IPS-15b (cell line): ENCODE data around the gene DYNC1I1.

Experiments
- H3K27me3 ChIP-seq: one replicate; pipeline ENCODE4 v1.6.1; 2013; ENCODE audit warnings: low read length; ENCODE audit not compliant: control insufficient read depth, insufficient read depth
- H3K36me3 ChIP-seq: one replicate; pipeline ENCODE4 v1.6.1; 2013; ENCODE audit warnings: low read length; ENCODE audit not compliant: control insufficient read depth, insufficient read depth
- H3K4me1 ChIP-seq: one replicate; pipeline ENCODE4 v1.6.1; 2013; ENCODE audit warnings: mild to moderate bottlenecking, low read length; ENCODE audit not compliant: control insufficient read depth, insufficient read depth
- H3K4me3 ChIP-seq: one replicate; pipeline ENCODE4 v1.5.1; 2013; ENCODE audit warnings: low read depth, low read length
- H3K9ac ChIP-seq: one replicate; pipeline ENCODE4 v1.6.1; 2013; ENCODE audit warnings: low read depth, mild to moderate bottlenecking, low read length
- H3K9me3 ChIP-seq: one replicate; pipeline ENCODE4 v1.6.1; 2013; ENCODE audit warnings: mild to moderate bottlenecking, low read length; ENCODE audit not compliant: control insufficient read depth, insufficient read depth

Gene DYNC1I1

DNA sequence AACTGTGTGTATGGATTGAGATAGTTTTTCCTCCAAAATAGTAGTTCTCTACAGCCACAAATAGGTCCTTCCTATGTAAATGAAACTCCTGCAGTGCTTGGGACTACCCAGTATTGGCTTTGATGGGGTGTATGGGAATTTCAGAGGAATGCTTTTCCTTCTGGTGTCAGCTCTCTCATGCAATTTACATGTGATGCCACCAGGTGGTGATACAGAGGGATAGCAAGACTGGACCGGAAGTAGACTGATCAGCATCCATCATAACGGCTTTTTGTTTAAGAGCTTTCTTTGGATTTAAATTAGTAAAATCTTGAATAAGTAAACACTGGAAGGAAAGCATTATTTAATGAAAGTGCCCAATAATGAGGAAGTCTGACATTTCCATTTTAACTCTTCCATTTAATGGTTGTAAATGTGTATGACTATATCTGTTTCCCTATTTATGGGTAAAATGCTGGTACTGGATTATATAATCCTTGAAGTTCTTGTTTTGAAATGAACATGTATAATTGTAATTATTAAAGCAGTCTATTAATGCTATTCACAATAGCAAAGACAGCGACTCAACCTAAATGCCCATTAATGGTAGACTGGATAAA is 22.7 kb downstream of the DYNC1I1 start:
- Histone ChIP-seq H3K36me3 (no peaks in the 10 kb centered on the region), H3K27me3 (peaks cover 14% of the 10 kb centered on the region), H3K9ac (no peak overlapping the region), H3K9me3 (no peaks in the 10 kb centered on the region), H3K4me3 (no peak overlapping the region), H3K4me1 (no peaks in the 10 kb centered on the region)

DNA sequence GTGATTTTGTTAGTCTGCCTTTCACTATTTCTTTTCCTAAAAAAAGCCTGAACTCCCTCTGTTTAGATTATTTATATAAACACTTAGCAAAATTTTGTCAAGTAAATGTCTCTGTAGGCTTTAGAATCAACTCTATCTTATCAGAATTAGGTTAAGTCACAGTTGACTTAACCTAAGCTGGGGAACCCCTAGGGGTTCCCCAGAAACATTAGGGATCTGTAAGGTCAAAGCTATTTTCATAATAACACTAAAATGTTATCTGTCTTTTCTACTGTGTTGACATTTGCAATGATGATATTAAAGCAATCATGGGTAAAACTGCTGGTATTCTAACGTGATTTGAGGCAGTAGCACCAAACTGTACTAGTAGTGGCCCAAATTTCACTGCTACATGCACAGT is 24.3 kb downstream of the DYNC1I1 start:
- Histone ChIP-seq H3K36me3 (no peaks in the 10 kb centered on the region), H3K4me3 (no peak overlapping the region), H3K27me3 (peaks cover 14% of the 10 kb centered on the region), H3K4me1 (no peaks in the 10 kb centered on the region), H3K9me3 (no peaks in the 10 kb centered on the region), H3K9ac (no peak overlapping the region)

DNA sequence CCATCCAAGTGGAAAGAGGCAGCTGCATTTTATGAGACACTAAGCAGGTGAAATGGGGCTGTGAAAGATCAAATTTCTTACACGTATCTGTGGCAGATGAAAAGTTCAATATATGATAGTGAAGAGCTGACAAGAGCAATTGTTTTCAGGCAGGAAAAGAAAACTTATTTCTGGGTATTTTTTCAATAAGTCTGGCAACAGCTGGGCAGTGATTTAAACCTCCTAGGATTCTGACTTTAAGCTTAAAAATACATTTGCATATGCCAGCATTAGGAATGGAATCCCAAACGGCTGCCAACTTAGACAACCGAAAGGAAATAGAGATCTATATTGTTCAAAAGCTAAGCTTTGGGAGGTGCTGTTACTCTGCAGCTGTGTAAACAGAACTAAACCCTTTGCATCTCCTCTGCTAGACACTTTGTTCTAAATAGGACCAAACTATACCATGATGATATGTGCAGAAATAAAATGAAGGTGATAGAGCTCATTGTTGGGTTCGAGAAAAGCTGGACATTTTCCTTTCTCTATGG is 26.1 kb downstream of the DYNC1I1 start:
- no peaks in the 10 kb centered on the region for H3K4me1 ChIP-seq
- no peak overlapping the region for H3K9ac ChIP-seq
- no peak overlapping the region for H3K4me3 ChIP-seq
- no peaks in the 10 kb centered on the region for H3K36me3 ChIP-seq
- no peaks in the 10 kb centered on the region for H3K27me3 ChIP-seq
- H3K9me3 ChIP-seq = no peaks in the 10 kb centered on the region

DNA sequence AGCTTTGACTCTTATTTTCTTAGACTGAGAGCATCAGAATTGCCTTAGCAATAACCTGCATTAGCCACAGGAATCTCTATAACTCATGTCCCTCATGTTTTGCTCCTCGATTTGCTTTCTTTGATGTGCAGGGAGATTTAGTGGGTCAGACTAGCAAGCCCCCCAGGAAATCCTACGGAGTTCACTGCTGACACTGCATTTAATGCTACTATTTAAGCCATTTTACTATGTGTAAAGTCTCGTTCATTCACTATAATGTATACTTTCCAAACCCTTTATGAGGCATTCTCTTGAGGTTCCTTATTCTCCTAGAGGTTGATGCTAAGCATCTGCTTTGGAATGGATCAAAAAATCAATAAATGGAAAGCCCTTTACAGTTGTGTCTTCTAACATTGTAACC is 28.4 kb downstream of the DYNC1I1 start:
- Histone ChIP-seq H3K9ac (no peak overlapping the region), H3K9me3 (no peaks in the 10 kb centered on the region), H3K4me1 (no peaks in the 10 kb centered on the region), H3K36me3 (no peaks in the 10 kb centered on the region), H3K27me3 (no peaks in the 10 kb centered on the region), H3K4me3 (no peak overlapping the region)

DNA sequence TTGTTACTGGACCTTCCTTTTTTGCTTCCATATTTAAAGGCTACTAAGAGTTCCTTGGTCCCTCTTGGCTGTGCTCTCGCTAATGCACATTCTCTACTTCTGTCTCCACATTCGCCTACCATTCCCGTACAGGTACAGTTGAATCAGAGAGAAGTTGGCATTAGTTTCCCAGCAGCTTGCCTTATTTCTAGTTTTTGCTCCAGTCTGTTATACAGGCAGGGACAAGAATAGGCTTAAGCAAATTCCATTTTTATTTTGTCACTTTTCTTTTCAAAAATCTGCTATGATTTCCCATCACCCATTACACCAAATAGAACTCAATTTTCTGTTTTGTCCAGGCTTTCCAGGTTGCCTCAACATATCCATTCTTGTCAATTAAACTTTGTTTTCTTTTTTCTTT is 29.9 kb downstream of the DYNC1I1 start:
- no peaks in the 10 kb centered on the region for H3K4me1 ChIP-seq
- no peak overlapping the region for H3K4me3 ChIP-seq
- no peak overlapping the region for H3K9ac ChIP-seq
- no peaks in the 10 kb centered on the region for H3K9me3 ChIP-seq
- no peaks in the 10 kb centered on the region for H3K27me3 ChIP-seq
- no peaks in the 10 kb centered on the region for H3K36me3 ChIP-seq

DNA sequence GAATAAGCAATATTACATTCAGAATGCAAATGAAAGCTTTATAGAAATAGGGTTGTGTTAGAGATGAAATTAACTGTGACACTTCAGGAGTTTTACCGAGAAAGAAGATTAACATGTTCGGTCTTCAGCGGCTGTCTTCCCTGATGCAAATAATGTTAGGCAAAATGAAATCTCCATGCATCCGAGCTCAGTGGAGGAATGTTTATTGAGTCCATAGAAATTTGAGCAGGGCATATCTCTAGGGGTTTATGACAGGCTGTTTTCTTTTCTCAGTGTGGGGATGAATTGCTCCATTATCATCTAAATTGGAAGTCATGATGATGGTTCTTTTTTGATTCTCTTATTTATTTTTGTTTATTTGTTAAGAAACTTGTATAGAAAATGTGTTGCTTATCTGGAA is 31.7 kb downstream of the DYNC1I1 start:
- H3K9me3 ChIP-seq = no peaks in the 10 kb centered on the region
- no peak overlapping the region for H3K4me3 ChIP-seq
- no peaks in the 10 kb centered on the region for H3K36me3 ChIP-seq
- no peaks in the 10 kb centered on the region for H3K4me1 ChIP-seq
- H3K27me3 ChIP-seq = no peaks in the 10 kb centered on the region
- H3K9ac ChIP-seq = no peak overlapping the region

DNA sequence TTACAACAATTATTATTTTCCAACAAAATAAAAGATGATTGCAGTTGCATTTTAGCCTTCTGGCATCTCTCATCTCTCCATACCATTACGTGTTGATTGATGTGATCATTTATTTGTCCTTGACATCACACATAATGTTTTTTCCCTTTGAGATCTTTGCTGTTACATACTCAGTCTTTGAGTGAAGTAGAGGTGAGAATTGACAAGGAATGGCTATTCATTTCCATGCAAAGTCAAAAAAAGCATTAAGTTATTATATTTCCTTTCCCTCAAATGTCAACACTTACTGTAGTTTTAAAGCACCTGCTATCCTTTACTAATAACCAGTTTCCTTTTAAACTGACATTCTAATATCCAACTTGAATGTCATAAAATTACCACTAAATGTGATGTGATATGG is 33.6 kb downstream of the DYNC1I1 start:
- Histone ChIP-seq H3K4me1 (no peaks in the 10 kb centered on the region), H3K36me3 (no peaks in the 10 kb centered on the region), H3K4me3 (no peak overlapping the region), H3K27me3 (no peaks in the 10 kb centered on the region), H3K9me3 (no peaks in the 10 kb centered on the region), H3K9ac (no peak overlapping the region)

DNA sequence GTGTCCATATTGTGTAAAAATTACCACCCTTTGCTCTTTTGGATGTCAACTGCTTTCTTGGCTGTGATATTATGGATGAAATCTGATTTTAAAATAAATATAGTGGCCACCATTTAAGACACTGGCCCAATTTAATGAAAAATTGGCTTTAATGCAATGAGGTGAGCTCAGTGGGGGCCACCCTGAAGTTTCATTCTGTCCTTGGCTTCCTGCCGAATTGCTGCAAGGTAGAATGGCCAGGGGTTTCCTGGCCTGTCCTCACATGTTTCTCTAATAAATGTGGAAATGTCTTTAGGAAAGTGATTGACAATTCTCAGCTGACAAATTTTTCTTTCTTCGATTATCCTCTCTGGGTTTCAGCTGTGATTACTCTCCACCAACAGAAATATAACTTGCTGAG is 36.0 kb downstream of the DYNC1I1 start:
- Histone ChIP-seq H3K9ac (no peak overlapping the region), H3K4me3 (no peak overlapping the region), H3K9me3 (no peaks in the 10 kb centered on the region), H3K4me1 (no peaks in the 10 kb centered on the region), H3K36me3 (no peaks in the 10 kb centered on the region), H3K27me3 (no peaks in the 10 kb centered on the region)

DNA sequence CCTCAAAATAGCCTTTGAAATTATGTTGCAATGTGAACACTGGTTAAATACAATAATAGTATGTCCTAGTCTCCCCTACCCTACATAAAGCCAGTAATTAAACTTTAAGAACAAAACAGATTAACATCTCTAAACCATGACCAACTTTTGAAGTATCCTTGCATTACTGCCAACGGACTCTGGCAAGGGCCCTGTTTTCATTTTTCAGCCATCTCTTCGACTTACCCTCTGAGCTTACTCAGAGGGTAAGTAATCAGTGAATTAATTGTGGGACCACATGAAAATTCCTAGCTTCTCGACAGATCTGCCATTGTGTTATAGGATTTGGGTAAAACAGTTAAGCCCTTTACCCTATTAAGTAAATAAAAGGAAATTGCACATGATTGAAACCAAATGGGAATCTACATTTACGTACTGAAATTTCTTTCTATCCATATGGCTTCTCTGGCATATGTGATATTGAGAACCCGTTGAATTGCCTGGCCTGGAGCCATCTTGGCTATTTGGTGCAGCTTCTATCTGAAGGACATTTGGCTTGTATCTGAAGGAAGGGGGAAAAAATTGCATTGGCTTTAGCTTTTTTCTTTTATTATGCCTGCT is 39.6 kb downstream of the DYNC1I1 start:
- no peak overlapping the region for H3K4me3 ChIP-seq

DNA sequence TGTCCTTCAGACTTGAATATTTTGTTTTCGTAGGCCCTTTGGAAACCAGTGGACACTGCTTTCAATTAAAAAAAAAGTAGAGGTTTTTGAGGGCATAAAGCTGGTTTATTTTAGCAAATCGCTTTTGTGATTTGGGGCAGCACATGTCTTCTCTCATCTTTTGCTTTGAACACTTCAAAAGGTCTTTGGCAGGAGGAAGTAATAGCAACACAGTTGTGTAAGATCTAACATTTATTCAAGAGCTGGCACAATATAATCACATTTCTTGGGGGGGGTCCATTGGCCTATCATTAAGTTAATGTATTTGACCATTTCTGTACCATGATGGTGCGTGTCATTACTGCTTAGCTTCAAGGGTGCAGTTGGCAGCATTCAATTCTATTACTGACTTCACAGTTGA is 42.4 kb downstream of the DYNC1I1 start:
- no peaks in the 10 kb centered on the region for H3K36me3 ChIP-seq
- H3K27me3 ChIP-seq = no peaks in the 10 kb centered on the region
- no peaks in the 10 kb centered on the region for H3K4me1 ChIP-seq
- no peak overlapping the region for H3K4me3 ChIP-seq
- no peaks in the 10 kb centered on the region for H3K9me3 ChIP-seq
- H3K9ac ChIP-seq = no peak overlapping the region

More for the DNA sequence above, 39.6 kb downstream of the DYNC1I1 start:
- Histone ChIP-seq H3K4me1 (no peaks in the 10 kb centered on the region), H3K36me3 (no peaks in the 10 kb centered on the region), H3K9me3 (no peaks in the 10 kb centered on the region), H3K9ac (no peak overlapping the region), H3K27me3 (no peaks in the 10 kb centered on the region)

DNA sequence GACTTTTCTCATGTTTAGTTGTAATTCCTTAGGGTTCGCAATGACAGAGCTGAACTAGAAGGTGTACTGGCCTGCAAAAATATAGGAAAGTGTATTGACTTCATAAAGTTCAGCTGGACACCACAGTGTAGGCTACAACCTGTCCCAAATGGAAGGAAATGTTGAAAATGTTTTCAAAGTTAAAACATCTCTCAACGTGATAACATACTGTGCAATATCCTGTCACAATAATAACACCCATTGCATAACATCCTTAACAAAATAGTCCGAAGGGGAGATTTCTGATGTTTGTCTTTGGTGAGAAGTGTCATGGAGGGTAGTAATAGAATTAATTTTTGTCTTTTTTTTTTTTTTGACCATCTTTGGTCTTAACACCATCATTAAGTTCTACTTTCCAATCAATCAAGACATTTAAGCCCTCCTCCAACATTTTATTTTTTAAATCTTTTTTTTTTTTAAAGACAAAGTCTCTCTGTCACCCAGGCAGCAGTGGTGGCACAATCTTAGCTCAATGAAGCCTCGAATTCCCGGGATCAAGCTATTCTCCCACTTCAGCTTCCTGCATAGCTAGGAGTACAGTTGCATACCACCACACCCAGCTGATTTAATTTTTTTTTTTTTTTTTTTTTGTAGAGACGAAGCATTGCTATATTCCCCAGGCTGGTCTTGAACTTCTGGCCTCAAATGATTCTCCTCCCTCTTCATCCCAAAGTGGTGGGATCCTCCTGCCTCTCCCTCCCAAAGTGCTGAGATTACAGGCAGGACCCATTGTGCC is 45.7 kb downstream of the DYNC1I1 start:
- Histone ChIP-seq H3K36me3 (no peaks in the 10 kb centered on the region), H3K9me3 (no peaks in the 10 kb centered on the region)

DNA sequence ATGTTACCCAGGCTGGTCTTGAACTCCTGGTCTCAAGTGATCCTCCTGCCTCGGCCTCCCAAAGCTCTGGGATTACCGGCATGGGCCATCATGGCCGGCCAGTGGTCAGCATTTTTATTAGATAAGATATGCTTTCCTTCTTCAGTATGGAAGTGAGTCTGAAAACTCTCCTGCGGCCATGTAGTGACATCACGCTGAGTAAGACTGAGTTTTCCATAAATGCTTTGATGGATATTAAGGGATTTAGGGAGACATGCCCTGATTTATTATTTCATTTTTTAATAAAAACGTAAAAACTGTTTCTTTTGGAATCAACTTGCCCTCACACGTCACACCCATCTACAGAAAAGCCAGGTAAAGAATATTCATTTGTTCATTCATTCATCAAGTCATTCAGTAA is 48.4 kb downstream of the DYNC1I1 start:
- Histone ChIP-seq H3K27me3 (no peaks in the 10 kb centered on the region), H3K36me3 (no peaks in the 10 kb centered on the region), H3K4me3 (no peak overlapping the region), H3K9me3 (no peaks in the 10 kb centered on the region), H3K4me1 (no peaks in the 10 kb centered on the region), H3K9ac (no peak overlapping the region)

More for the DNA sequence above, 45.7 kb downstream of the DYNC1I1 start:
- Histone ChIP-seq H3K9ac (no peak overlapping the region), H3K27me3 (no peaks in the 10 kb centered on the region), H3K4me1 (no peaks in the 10 kb centered on the region), H3K4me3 (no peak overlapping the region)
